NT2/D1 (cell line): ENCODE data around the gene DAO.

Source experiments
- DNase-seq: peaks from one replicate; pipeline ENCODE4 v3.0.0-alpha.2; 2011; ENCODE audit warnings: low read depth, low spot score
- H3K27me3 ChIP-seq: 2 replicates; pipeline ENCODE4 v1.6.0; 2011; ENCODE audit warnings: mild to moderate bottlenecking; ENCODE audit not compliant: insufficient read length, insufficient read depth
- H3K36me3 ChIP-seq: 2 replicates; pipeline ENCODE4 v1.6.1; 2011; ENCODE audit warnings: mild to moderate bottlenecking, low read length, mixed read lengths; ENCODE audit not compliant: insufficient read depth, insufficient read length
- H3K4me1 ChIP-seq: 2 replicates; pipeline ENCODE4 v1.5.1; 2011; ENCODE audit not compliant: insufficient read depth, insufficient read length
- H3K4me3 ChIP-seq: 2 replicates; pipeline ENCODE4 v1.5.1; 2011; ENCODE audit warnings: low read depth; ENCODE audit not compliant: insufficient read length
- H3K9ac ChIP-seq: 2 replicates; pipeline ENCODE4 v1.6.0; 2011; ENCODE audit warnings: low read depth; ENCODE audit not compliant: insufficient read length
- H3K9me3 ChIP-seq: 2 replicates; pipeline ENCODE4 v1.5.1; 2011; ENCODE audit warnings: mild to moderate bottlenecking, low read length; ENCODE audit not compliant: insufficient read depth
- SUZ12 ChIP-seq: IDR thresholded peaks from 2 replicates; pipeline ENCODE4 v1.6.1; 2011; ENCODE audit not compliant: insufficient read length, insufficient read depth; ENCODE audit errors: extremely low read depth
- YY1 ChIP-seq: IDR thresholded peaks from 2 replicates; pipeline ENCODE4 v1.6.1; 2011; ENCODE audit not compliant: insufficient read length, insufficient read depth
- ZNF274 ChIP-seq: IDR thresholded peaks from 2 replicates; pipeline ENCODE4 v1.6.1; 2011; ENCODE audit warnings: mild to moderate bottlenecking, low read depth, low read length

The DAO gene

DNA sequence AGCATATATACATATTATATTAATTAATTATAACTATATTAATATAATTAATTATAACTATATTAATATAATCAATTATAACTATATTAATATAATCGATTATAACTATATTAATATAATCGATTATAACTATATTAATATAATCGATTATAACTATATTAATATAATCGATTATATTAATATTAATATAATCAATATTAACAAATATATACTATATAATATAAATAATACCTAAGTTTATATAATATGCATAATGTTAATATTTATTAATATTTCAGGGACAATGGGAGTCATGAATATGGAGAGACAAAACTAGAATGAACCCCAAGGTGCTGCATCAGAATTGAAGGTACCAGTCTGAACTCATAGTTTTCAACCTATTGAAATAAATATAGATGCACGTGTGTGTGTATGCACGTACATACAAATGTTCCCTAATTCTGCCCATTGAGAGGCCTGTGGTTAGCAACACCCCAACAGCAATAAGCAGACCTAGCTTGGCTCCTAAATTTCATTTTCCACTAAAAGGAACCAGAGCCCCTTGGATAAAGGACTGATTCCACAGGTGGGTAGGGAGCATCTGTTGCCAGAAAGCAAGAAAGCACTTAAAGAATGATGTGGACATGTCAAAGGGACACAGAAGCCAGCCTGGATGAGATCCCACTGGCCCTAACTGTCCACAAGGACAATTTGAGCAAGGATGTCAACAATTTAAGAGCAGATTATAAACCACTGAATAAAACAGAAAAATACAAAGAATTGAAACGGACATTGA is 43.8 kb upstream of the DAO start:
- no peak overlapping the region for H3K9ac ChIP-seq
- peaks cover 21% of the 10 kb centered on the region for H3K4me1 ChIP-seq
- H3K27me3 ChIP-seq: no peaks in the 10 kb centered on the region
- H3K4me3 ChIP-seq: no peak overlapping the region
- no peaks in the 10 kb centered on the region for H3K9me3 ChIP-seq
- DNase-seq: no peak
- peaks cover 43% of the 10 kb centered on the region for H3K36me3 ChIP-seq
- TF ChIP-seq ZNF274: no peak
- no peak for TF ChIP-seq SUZ12
- no peak for TF ChIP-seq YY1

DNA sequence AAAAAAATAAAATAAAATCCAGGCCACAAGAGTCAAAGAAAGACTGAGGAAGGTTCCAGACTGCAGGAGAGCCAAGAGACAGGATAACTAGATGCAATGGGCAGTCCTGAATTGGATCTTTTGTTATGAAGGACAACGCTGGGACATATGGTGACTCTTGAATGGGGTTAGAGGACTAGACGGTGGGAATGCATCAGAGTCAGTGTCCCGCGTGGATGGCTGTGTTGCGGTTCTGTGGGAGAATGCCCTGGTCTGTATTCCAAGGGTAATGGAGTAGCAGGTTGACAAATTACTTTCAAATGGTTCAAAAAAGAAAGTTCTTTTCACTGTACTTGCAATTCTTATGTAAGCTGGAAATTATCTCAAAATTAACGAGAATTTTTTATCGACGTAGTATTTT is 42.7 kb upstream of the DAO start:
- no peak for DNase-seq
- Histone ChIP-seq H3K36me3 (peaks cover 40% of the 10 kb centered on the region), H3K4me1 (peaks cover 19% of the 10 kb centered on the region), H3K4me3 (no peak overlapping the region), H3K9me3 (no peaks in the 10 kb centered on the region), H3K9ac (no peak overlapping the region), H3K27me3 (no peaks in the 10 kb centered on the region)
- TF ChIP-seq SUZ12: no peak
- TF ChIP-seq ZNF274: no peak
- TF ChIP-seq YY1: no peak

DNA sequence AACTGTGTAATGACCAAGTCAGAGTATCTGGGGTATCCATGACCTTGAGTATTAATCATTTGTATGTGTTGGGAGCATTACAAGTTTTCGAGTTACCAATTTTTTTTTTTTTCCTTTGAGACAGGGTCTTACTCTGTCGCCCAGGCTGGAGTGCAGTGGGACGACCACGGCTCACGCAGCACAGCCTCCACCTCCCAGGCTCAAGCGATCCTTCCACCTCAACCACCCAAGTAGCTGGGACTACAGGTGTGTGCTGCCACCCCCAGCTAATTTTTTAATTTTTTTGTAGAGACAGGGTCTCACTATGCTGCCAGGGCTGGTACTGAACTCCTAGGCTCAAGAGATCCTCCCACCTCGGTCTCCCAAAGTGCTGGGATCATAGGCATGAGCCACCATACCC is 42.2 kb upstream of the DAO start:
- Histone ChIP-seq H3K4me1 (peaks cover 19% of the 10 kb centered on the region), H3K9me3 (no peaks in the 10 kb centered on the region), H3K27me3 (no peaks in the 10 kb centered on the region), H3K36me3 (peaks cover 44% of the 10 kb centered on the region), H3K4me3 (no peak overlapping the region), H3K9ac (peak overlapping the region; percentile 45)
- DNase-seq: no peak
- TF ChIP-seq ZNF274 (no peak), SUZ12 (no peak), YY1 (no peak)

DNA sequence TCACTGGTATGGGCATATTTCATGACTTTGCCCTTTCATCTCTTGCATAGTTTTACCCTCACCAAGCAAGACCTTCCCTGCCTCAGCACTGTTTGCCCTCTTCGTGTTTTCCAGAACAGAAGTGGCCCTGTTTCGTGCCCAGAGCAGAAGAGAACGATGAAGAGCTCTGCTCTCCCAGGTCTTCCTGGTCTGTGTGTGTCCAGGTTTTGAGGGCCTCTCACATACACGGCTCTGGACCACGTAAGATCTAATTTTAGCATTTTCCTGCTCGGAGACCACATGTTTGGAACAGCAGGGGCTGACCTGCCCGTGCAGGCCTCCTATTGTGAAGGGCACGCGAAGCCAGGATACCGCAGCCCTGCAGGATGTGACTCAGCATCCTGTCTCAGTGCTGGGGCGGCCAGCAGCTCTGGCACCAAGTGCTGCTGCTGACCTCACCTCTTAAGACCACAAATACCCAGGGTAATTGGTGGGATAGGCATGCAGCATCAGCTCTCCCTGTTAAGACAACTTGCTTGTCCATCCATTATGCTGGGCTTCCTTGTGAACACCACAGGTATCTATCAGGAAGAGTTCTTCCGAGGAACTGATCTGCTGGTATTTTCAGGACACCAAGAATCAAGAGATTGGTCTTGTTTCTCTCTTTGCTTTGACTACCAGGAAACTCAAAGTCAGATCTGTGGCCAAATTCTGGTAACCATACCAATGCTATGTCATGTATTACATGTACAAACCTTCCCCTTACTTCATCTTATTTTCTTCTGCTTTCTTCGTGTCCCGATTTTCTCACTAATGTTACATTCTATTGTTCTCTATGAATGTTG is 41.5 kb upstream of the DAO start:
- DNase-seq: peak; percentile 73
- peaks cover 52% of the 10 kb centered on the region for H3K36me3 ChIP-seq
- TF ChIP-seq SUZ12: no peak
- TF ChIP-seq ZNF274: no peak
- TF ChIP-seq YY1: no peak
- H3K4me1 ChIP-seq: peaks cover 15% of the 10 kb centered on the region
- peak overlapping the region; percentile 45 for H3K9ac ChIP-seq
- H3K27me3 ChIP-seq: no peaks in the 10 kb centered on the region
- H3K9me3 ChIP-seq: no peaks in the 10 kb centered on the region
- no peak overlapping the region for H3K4me3 ChIP-seq

DNA sequence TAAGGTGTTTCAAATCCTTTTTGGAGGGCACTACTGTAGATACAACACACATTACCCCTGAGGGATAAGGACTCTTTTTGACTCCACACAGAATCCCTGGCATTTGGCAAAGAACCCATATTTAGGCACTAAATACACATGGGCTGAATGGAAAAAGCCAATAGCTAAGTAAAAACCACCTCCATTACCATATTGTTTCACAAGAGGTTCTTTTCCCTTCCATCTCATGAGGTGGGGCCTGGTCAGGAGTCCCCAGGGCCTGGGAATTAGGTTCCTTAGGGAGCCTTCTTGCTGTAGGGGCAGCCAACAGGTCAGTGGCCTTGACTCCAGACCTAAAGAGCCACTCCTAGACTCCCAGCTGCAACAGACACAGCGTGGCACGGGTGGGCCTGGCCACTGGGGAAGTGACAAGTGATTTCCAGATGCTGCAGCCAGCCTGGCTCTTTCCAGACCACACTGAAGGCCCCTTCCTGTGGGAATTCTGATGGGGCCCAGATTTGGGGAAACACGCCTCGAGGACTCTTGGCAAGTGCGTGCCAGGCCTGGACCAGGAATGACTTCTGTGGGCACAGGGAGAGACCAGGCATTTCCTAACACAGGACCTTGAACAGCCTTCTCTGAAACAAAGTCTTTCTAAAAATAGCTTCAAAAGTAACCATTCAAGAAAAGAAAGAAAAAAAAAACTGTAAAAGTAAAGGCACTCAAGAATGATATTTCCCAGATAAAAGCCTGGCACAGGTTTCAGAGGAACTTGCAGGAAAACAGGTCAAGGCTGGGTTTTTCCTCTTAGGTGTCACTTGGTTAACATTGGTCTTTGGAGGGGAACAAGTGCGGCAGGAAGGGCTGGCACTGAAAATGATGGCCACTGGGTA is 40.6 kb upstream of the DAO start:
- no peak for DNase-seq
- peaks cover 51% of the 10 kb centered on the region for H3K36me3 ChIP-seq
- no peak overlapping the region for H3K4me3 ChIP-seq
- no peak overlapping the region for H3K9ac ChIP-seq
- H3K4me1 ChIP-seq: peaks cover 15% of the 10 kb centered on the region
- no peaks in the 10 kb centered on the region for H3K9me3 ChIP-seq
- TF ChIP-seq SUZ12: no peak
- no peaks in the 10 kb centered on the region for H3K27me3 ChIP-seq

DNA sequence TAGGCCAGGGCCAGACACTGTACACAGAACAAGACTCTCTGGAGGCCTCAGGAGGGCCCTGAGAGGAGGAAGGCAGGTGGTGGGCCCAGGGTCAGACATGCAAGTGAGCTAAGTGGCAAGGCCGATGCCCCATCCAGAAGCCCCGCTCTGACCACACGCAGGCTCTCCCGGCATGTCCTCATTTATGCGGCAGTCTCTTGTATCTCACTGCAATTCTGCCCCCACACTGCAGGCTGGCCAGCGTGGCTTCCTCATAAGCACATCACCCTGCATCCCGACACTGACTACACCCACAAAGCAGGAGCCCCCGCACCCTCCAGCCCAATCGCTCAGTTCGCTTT is 40.0 kb upstream of the DAO start:
- DNase-seq: no peak
- Histone ChIP-seq H3K4me1 (peaks cover 15% of the 10 kb centered on the region), H3K9me3 (no peaks in the 10 kb centered on the region), H3K4me3 (no peak overlapping the region), H3K27me3 (no peaks in the 10 kb centered on the region), H3K36me3 (peaks cover 49% of the 10 kb centered on the region), H3K9ac (no peak overlapping the region)
- TF ChIP-seq YY1 (no peak), SUZ12 (no peak), ZNF274 (no peak)
